H9 (cell line): Measurements from ENCODE around the gene GRIK3. TPM values are rescaled to one million over a fixed set of nuclear protein-coding genes. Genes with fewer than 3 reads are reported as not detected.
A peak's percentile ranks its signal among the peaks of the same experiment; 100 is the strongest.

Source experiments
- DNase-seq: peaks from one replicate; pipeline ENCODE4 v3.0.0-alpha.2; 2017
- H2AFZ ChIP-seq: one replicate; pipeline ENCODE4 v1.6.1; 2013; ENCODE audit warnings: mild to moderate bottlenecking, low read length, control low read depth, moderate library complexity
- H2AK5ac ChIP-seq: 2 replicates; pipeline ENCODE4 v1.6.1; 2013; ENCODE audit warnings: low read length, control low read depth, mixed read lengths; ENCODE audit not compliant: insufficient read length
- H2BK120ac ChIP-seq: one replicate; pipeline ENCODE4 v1.6.1; 2013; ENCODE audit warnings: low read depth, mild to moderate bottlenecking, low read length, control low read depth, inconsistent platforms; ENCODE audit not compliant: poor library complexity, severe bottlenecking
- H2BK12ac ChIP-seq: 2 replicates; pipeline ENCODE4 v1.6.1; 2013; ENCODE audit warnings: low read length, control low read depth, mixed read lengths, low read depth; ENCODE audit not compliant: insufficient read length
- H2BK15ac ChIP-seq: 2 replicates; pipeline ENCODE4 v1.6.1; 2013; ENCODE audit warnings: low read depth, low read length, control low read depth
- H2BK20ac ChIP-seq: one replicate; pipeline ENCODE4 v1.6.1; 2013; ENCODE audit warnings: low read depth, mild to moderate bottlenecking, low read length, control low read depth, inconsistent platforms; ENCODE audit not compliant: poor library complexity, severe bottlenecking
- H2BK5ac ChIP-seq: 2 replicates; pipeline ENCODE4 v1.6.1; 2013; ENCODE audit warnings: low read length, control low read depth, mixed read lengths; ENCODE audit not compliant: insufficient read length
- H3K14ac ChIP-seq: 2 replicates; pipeline ENCODE4 v1.6.1; 2013; ENCODE audit warnings: low read length, control low read depth; ENCODE audit not compliant: insufficient read depth
- H3K18ac ChIP-seq: 2 replicates; pipeline ENCODE4 v1.6.1; 2013; ENCODE audit warnings: low read depth, mild to moderate bottlenecking, mixed read lengths, low read length, control low read depth; ENCODE audit not compliant: insufficient read length
- H3K23ac ChIP-seq: 2 replicates; pipeline ENCODE4 v1.6.1; 2013; ENCODE audit warnings: low read length, control low read depth, mixed read lengths, low read depth; ENCODE audit not compliant: insufficient read length
- H3K23me2 ChIP-seq: 2 replicates; pipeline ENCODE4 v1.6.1; 2013; ENCODE audit warnings: low read depth, mild to moderate bottlenecking, mixed read lengths, low read length, control low read depth; ENCODE audit not compliant: insufficient read length, poor library complexity, severe bottlenecking
- H3K27ac ChIP-seq: 2 replicates; pipeline ENCODE4 v1.5.1; 2013; ENCODE audit warnings: low read length, control low read depth, mixed read lengths, low read depth; ENCODE audit not compliant: insufficient read length
- H3K27me3 ChIP-seq: 2 replicates; pipeline ENCODE4 v1.6.1; 2013; ENCODE audit warnings: low read length, control low read depth, inconsistent platforms; ENCODE audit not compliant: insufficient read depth
- H3K4ac ChIP-seq: 2 replicates; pipeline ENCODE4 v1.6.1; 2013; ENCODE audit warnings: low read depth, mild to moderate bottlenecking, control low read depth, inconsistent platforms, low read length, moderate library complexity
- H3K4me1 ChIP-seq: 2 replicates; pipeline ENCODE4 v1.6.1; 2013; ENCODE audit warnings: low read length, control low read depth, inconsistent platforms; ENCODE audit not compliant: insufficient read depth
- H3K4me2 ChIP-seq: 2 replicates; pipeline ENCODE4 v1.6.1; 2013; ENCODE audit warnings: low read length, control low read depth, mixed read lengths; ENCODE audit not compliant: insufficient read length, insufficient read depth
- H3K56ac ChIP-seq: 2 replicates; pipeline ENCODE4 v1.6.1; 2013; ENCODE audit warnings: low read depth, mild to moderate bottlenecking, mixed read lengths, low read length, control low read depth; ENCODE audit not compliant: insufficient read length
- H3K79me1 ChIP-seq: 2 replicates; pipeline ENCODE4 v1.6.1; 2013; ENCODE audit warnings: low read depth, mild to moderate bottlenecking, moderate library complexity, low read length, control low read depth, inconsistent platforms; ENCODE audit not compliant: insufficient read depth, poor library complexity, severe bottlenecking
- H3K79me2 ChIP-seq: 2 replicates; pipeline ENCODE4 v1.6.1; 2013; ENCODE audit warnings: low read length, control low read depth, inconsistent platforms; ENCODE audit not compliant: insufficient read depth
- H3K9ac ChIP-seq: 2 replicates; pipeline ENCODE4 v1.6.1; 2013; ENCODE audit warnings: low read length, control low read depth, mixed read lengths; ENCODE audit not compliant: insufficient read length; ENCODE audit errors: extremely low read depth
- H3K9me3 ChIP-seq: one replicate; pipeline ENCODE4 v1.6.1; 2013; ENCODE audit warnings: low read depth, low read length, inconsistent platforms; ENCODE audit not compliant: control insufficient read depth
- H3T11ph ChIP-seq: one replicate; pipeline ENCODE4 v1.6.1; 2013; ENCODE audit warnings: mild to moderate bottlenecking, low read length, control low read depth, inconsistent platforms
- H4K20me1 ChIP-seq: one replicate; pipeline ENCODE4 v1.6.1; 2013; ENCODE audit not compliant: control insufficient read depth, insufficient read length, insufficient read depth
- H4K5ac ChIP-seq: 2 replicates; pipeline ENCODE4 v1.6.1; 2013; ENCODE audit warnings: low read depth, mild to moderate bottlenecking, mixed read lengths, low read length, control low read depth; ENCODE audit not compliant: insufficient read length
- H4K8ac ChIP-seq: replicated peaks from 2 replicates; pipeline ENCODE4 v1.6.1; 2013; ENCODE audit warnings: low read length, control low read depth, mixed read lengths, low read depth; ENCODE audit not compliant: insufficient read length
- H4K91ac ChIP-seq: 2 replicates; pipeline ENCODE4 v1.6.1; 2013; ENCODE audit warnings: low read depth, mild to moderate bottlenecking, moderate library complexity, mixed read lengths, low read length, control low read depth; ENCODE audit not compliant: insufficient read length
- H3K27ac Mint-ChIP-seq, 3 experiments: 2 replicates in 2 of 3; 3 replicates in 1 of 3; pipeline ENCODE4 v1.8.0; 2020 to 2021; ENCODE audit warnings: mixed read lengths in 3 of 3, mild to moderate bottlenecking in 1 of 3, moderate library complexity in 1 of 3
- H3K27me3 Mint-ChIP-seq: 2 replicates; pipeline ENCODE4 v1.8.0; 2021; ENCODE audit warnings: low read depth, mild to moderate bottlenecking, moderate library complexity, mixed read lengths
- H3K36me3 Mint-ChIP-seq, 3 experiments: 2 replicates in 2 of 3; 3 replicates in 1 of 3; pipeline ENCODE4 v1.8.0; 2020 to 2021; ENCODE audit warnings: low read depth in 3 of 3, mixed read lengths in 3 of 3; ENCODE audit not compliant: insufficient read depth in 1 of 3
- H3K4me1 Mint-ChIP-seq, 2 experiments: 2 replicates each; pipeline ENCODE4 v1.8.0; 2020; ENCODE audit warnings: mixed read lengths in 2 of 2
- H3K4me3 Mint-ChIP-seq, 2 experiments: 2 replicates in 1 of 2; 3 replicates in 1 of 2; pipeline ENCODE4 v1.8.0; 2020 to 2021; ENCODE audit warnings: mild to moderate bottlenecking in 2 of 2, mixed read lengths in 2 of 2, moderate library complexity in 1 of 2
- H3K9me3 Mint-ChIP-seq, 2 experiments: 2 replicates in 1 of 2; 3 replicates in 1 of 2; pipeline ENCODE4 v1.8.0; 2020; ENCODE audit warnings: mild to moderate bottlenecking in 2 of 2, mixed read lengths in 2 of 2, moderate library complexity in 1 of 2
- CTCF ChIP-seq: fragments of 200-600 bp; sonication (generic); conservative IDR thresholded peaks from 3 replicates; pipeline ENCODE4 v1.8.0; 2021; ENCODE audit warnings: antibody characterized with exemption, mild to moderate bottlenecking
- WGBS: extraction: QIAGEN DNeasy Blood & Tissue Kit; methylation state at CpG from one replicate; pipeline ENCODE4 v1.1.7; 2013; ENCODE audit warnings: missing lambda C conversion rate, low lambda C conversion rate, mixed read lengths; ENCODE audit not compliant: insufficient read length; ENCODE audit errors: extremely low coverage; 5-methylcytosine and 5-hydroxymethylcytosine counted together
- total RNA-seq: library from RNA; stranded (reverse); gene quantifications from 2 replicates; pipeline ENCODE4 v1.2.1, GENCODE V29; 2021

Gene GRIK3
- total RNA-seq, 1 experiment from 2014 or later = 1.7 TPM

GRCh38 chr1:36857754-36858153 is 176.6 kb downstream of the GRIK3 start:
- no peak overlapping the region for H3K9ac ChIP-seq
- Mint-ChIP-seq H3K27me3 (peaks cover 1% of the 10 kb centered on the region), H3K9me3 (no peaks in the 10 kb centered on the region; a peak in 1 of 5 replicates), H3K36me3 (no peaks in the 10 kb centered on the region), H3K4me1 (peaks cover 33 to 47% of the 10 kb centered on the region in 2 experiments), H3K27ac (peak overlapping the region in 1 of 3 experiments; percentile 2; a peak in 2 of 7 replicates), H3K4me3 (no peak overlapping the region)
- no peak overlapping the region for H2BK120ac ChIP-seq
- H4K8ac ChIP-seq = no peak overlapping the region
- H4K20me1 ChIP-seq = no peaks in the 10 kb centered on the region
- H3K4ac ChIP-seq = no peak overlapping the region
- H2AFZ ChIP-seq = no peak overlapping the region
- no peak for TF ChIP-seq CTCF
- H3K18ac ChIP-seq = no peak overlapping the region
- DNase-seq = no peak
- H2AK5ac ChIP-seq = no peak overlapping the region
- H3K27ac ChIP-seq = no peak overlapping the region
- no peak overlapping the region for H3K4me2 ChIP-seq
- H2BK20ac ChIP-seq = no peak overlapping the region
- no peak overlapping the region for H2BK15ac ChIP-seq
- H3T11ph ChIP-seq = no peak overlapping the region
- H3K4me1 ChIP-seq = no peaks in the 10 kb centered on the region
- H3K27me3 ChIP-seq = no peaks in the 10 kb centered on the region
- no peaks in the 10 kb centered on the region for H3K79me1 ChIP-seq
- H4K91ac ChIP-seq = no peak overlapping the region
- no peak overlapping the region for H3K23ac ChIP-seq
- H4K5ac ChIP-seq = no peak overlapping the region
- WGBS = no CpG with 5 or more reads among the region's 5 CpGs
- H3K9me3 ChIP-seq = no peaks in the 10 kb centered on the region
- H3K79me2 ChIP-seq = no peaks in the 10 kb centered on the region
- no peak overlapping the region for H3K56ac ChIP-seq
- no peaks in the 10 kb centered on the region for H3K23me2 ChIP-seq
- H3K14ac ChIP-seq = no peak overlapping the region
- no peak overlapping the region for H2BK5ac ChIP-seq
- H2BK12ac ChIP-seq = no peak overlapping the region
